ENCODE results near the gene PPFIA4. TPM values are rescaled to one million over a fixed set of nuclear protein-coding genes. Genes with fewer than 3 reads are reported as not detected.

The PPFIA4 gene
- total and polyA plus RNA-seq, 9 of the 15 experiments (the other 6 are each of a cell fraction or from before 2014, with no cell fraction given) = 0.07 to 12.0 (median 0.70) TPM

- TF ChIP-seq POLR2H (tag; IDR thresholded peaks at IDR 0.05; ENCODE audit: low read depth) (no peak), CTCFL (IDR thresholded peaks at IDR 0.05; ENCODE audit: borderline replicate concordance, insufficient read depth, low read depth, low read length, poor library complexity, severe bottlenecking) (no peak), EZH2 (IDR thresholded peaks at IDR 0.05; ENCODE audit: borderline replicate concordance, low read depth, low read length) (no peak)
- TF ChIP-seq, protein P1, sequence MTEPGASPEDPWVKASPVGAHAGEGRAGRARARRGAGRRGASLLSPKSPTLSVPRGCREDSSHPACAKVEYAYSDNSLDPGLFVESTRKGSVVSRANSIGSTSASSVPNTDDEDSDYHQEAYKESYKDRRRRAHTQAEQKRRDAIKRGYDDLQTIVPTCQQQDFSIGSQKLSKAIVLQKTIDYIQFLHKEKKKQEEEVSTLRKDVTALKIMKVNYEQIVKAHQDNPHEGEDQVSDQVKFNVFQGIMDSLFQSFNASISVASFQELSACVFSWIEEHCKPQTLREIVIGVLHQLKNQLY (CRISPR knock-in tag; conservative IDR thresholded peaks at IDR 0.05) = no peak
These were observed 54.2 kb downstream of the PPFIA4 start (continued) for GRCh38 chr1:203080456-203080855.

GRCh38 chr1:203081465-203082230, 55.4 kb downstream of the PPFIA4 start:
- Histone ChIP-seq H3K9ac (ENCODE audit: insufficient read depth in 1 of 2, low read depth in 2 of 2, low read length in 2 of 2) (no peak overlapping the region), H3K4me2 (ENCODE audit: insufficient read depth, low read length) (no peak overlapping the region), H3K36me3 (ENCODE audit: control insufficient read depth, insufficient read depth, low read length) (no peaks in the 10 kb centered on the region), H3K79me2 (ENCODE audit: control insufficient read depth, insufficient read depth, low read length) (no peaks in the 10 kb centered on the region), H3K9me1 (ENCODE audit: control insufficient read depth, insufficient read depth, low read length) (no peaks in the 10 kb centered on the region), H3K27ac (ENCODE audit: extremely low read depth, low read depth, low read length) (no peak overlapping the region), H3K9me3 (replicated peaks; ENCODE audit: control insufficient read depth, insufficient read depth, low read depth, low read length) (no peaks in the 10 kb centered on the region), H3K27me3 (ENCODE audit: control insufficient read depth in 2 of 2, insufficient read depth in 2 of 2, low read length in 2 of 2) (peaks cover 28 to 67% of the 10 kb centered on the region in 2 experiments; a peak in 4 of 5 replicates), H3K4me3 (no peak overlapping the region), H4K20me1 (replicated peaks; ENCODE audit: control insufficient read depth, insufficient read depth, low read length) (peaks cover 13% of the 10 kb centered on the region), H2AFZ (ENCODE audit: low read depth, low read length) (no peak overlapping the region), H3K4me1 (replicated peaks in 1 of 2; ENCODE audit: control insufficient read depth in 2 of 2, insufficient read depth in 2 of 2, low read length in 2 of 2) (peaks cover 0 to 12% of the 10 kb centered on the region in 2 experiments; a peak in 3 of 5 replicates)
- no peak for DNase-seq (ENCODE audit: extremely low read depth in 1 of 4, low spot score in 3 of 4)
- TF ChIP-seq ZNF830 (CRISPR knock-in tag; IDR thresholded peaks at IDR 0.05) (no peak), ZHX1 (conservative IDR thresholded peaks at IDR 0.05; ENCODE audit: low read length) (no peak), RHOXF2B (CRISPR knock-in tag; conservative IDR thresholded peaks at IDR 0.05) (no peak), BCL6 (CRISPR knock-in tag; IDR thresholded peaks at IDR 0.05) (no peak), ZNF764 (CRISPR knock-in tag; IDR thresholded peaks at IDR 0.05; ENCODE audit: low read depth) (no peak), E2F1 (CRISPR knock-in tag; IDR thresholded peaks at IDR 0.05) (no peak), WHSC1 (IDR thresholded peaks at IDR 0.05; ENCODE audit: low read length) (no peak), ZNF239 (CRISPR knock-in tag; IDR thresholded peaks at IDR 0.05) (no peak), U2AF1 (optimal IDR thresholded peaks at IDR 0.05; ENCODE audit: low read depth, low read length) (no peak)
- POLR2A ChIA-PET = interaction anchor here (0.6 kb wide), 1 partner anchor 31 kb away, joined by 3 read pairs; no protein-coding TSS in a partner anchor
- 2% methylated on average over 9 of the region's 9 CpGs for WGBS (ENCODE audit: insufficient coverage, low coverage, missing lambda C conversion rate)
- CTCF ChIA-PET (ENCODE audit: low intra/inter-chr PET ratio) = no interaction called here
- BruUV-seq (replicated peaks) = no TSS peak
- no peak for ATAC-seq
- intact Hi-C loops (cut with micrococcal nuclease) (no loop called here), in situ Hi-C loops (cut with MboI) (no loop called here)
- FAIRE-seq = no peak
